ENCODE results near the gene MCCC2. TPM values are rescaled to one million over a fixed set of nuclear protein-coding genes. Genes with fewer than 3 reads are reported as not detected.
"Not testable (repeated sequence)": the region's sequence is repeated elsewhere in the genome, so short reads cannot be mapped to it uniquely, and the experiment has no call there.

Gene MCCC2
- total RNA-seq, 2 donors from 2014 or later = 42.4 to 48.4 TPM

- H3K27me3 ChIP-seq (ENCODE audit: control insufficient read depth, insufficient read depth, low read length, poor library complexity, severe bottlenecking) = no peaks in the 10 kb centered on the region
- peaks cover 52% of the 10 kb centered on the region for H3K36me3 Mint-ChIP-seq (ENCODE audit: low read depth)
- H3K36me3 ChIP-seq (ENCODE audit: control insufficient read depth, insufficient read depth, low read length) = peaks cover 81% of the 10 kb centered on the region
- H3K4me3 Mint-ChIP-seq = no peak overlapping the region
- no peaks in the 10 kb centered on the region for H3K4me1 Mint-ChIP-seq
- no peaks in the 10 kb centered on the region for H3K27me3 Mint-ChIP-seq (ENCODE audit: insufficient read depth)
- no peaks in the 10 kb centered on the region for H3K9me3 ChIP-seq (ENCODE audit: control insufficient read depth, low read length)
- WGBS, 2 experiments (ENCODE audit: insufficient coverage in 1 of 2, insufficient read length in 1 of 2) = 94 to 97% methylated on average over 3 to 4 of the region's 4 CpGs
- no peaks in the 10 kb centered on the region for H3K4me1 ChIP-seq (ENCODE audit: control insufficient read depth, insufficient read depth, low read length)
- H3K4me3 ChIP-seq (ENCODE audit: low read length) = no peak overlapping the region
- H3K9ac ChIP-seq (ENCODE audit: extremely low read depth, low read length, poor library complexity, severe bottlenecking) = no peak overlapping the region
- H3K9me3 Mint-ChIP-seq = no peaks in the 10 kb centered on the region
- TF ChIP-seq CTCF (conservative IDR thresholded peaks at IDR 0.05) = no peak
- H3K27ac Mint-ChIP-seq = no peak overlapping the region
- no peak overlapping the region for H3K27ac ChIP-seq (ENCODE audit: low read depth, low read length)
- no peak for DNase-seq
Measured at GRCh38 chr5:71563161-71563560, 24.0 kb upstream of the MCCC2 start.

GRCh38 chr5:71564895-71565294, 22.2 kb upstream of the MCCC2 start:
- Mint-ChIP-seq H3K9me3 (no peaks in the 10 kb centered on the region), H3K4me3 (no peak overlapping the region), H3K27ac (no peak overlapping the region), H3K27me3 (ENCODE audit: insufficient read depth) (no peaks in the 10 kb centered on the region), H3K36me3 (ENCODE audit: low read depth) (peaks cover 58% of the 10 kb centered on the region), H3K4me1 (no peaks in the 10 kb centered on the region)
- peaks cover 76% of the 10 kb centered on the region for H3K36me3 ChIP-seq (ENCODE audit: control insufficient read depth, insufficient read depth, low read length)
- no peaks in the 10 kb centered on the region for H3K27me3 ChIP-seq (ENCODE audit: control insufficient read depth, insufficient read depth, low read length, poor library complexity, severe bottlenecking)
- no peak overlapping the region for H3K27ac ChIP-seq (ENCODE audit: low read depth, low read length)
- no peak for DNase-seq
- H3K9ac ChIP-seq (ENCODE audit: extremely low read depth, low read length, poor library complexity, severe bottlenecking) = no peak overlapping the region
- no peak overlapping the region for H3K4me3 ChIP-seq (ENCODE audit: low read length)
- no peaks in the 10 kb centered on the region for H3K4me1 ChIP-seq (ENCODE audit: control insufficient read depth, insufficient read depth, low read length)
- no peak for TF ChIP-seq CTCF (conservative IDR thresholded peaks at IDR 0.05)
- no peaks in the 10 kb centered on the region for H3K9me3 ChIP-seq (ENCODE audit: control insufficient read depth, low read length)

- Mint-ChIP-seq H3K9me3 (peaks cover 10% of the 10 kb centered on the region), H3K36me3 (ENCODE audit: low read depth) (peaks cover 36% of the 10 kb centered on the region), H3K27ac (no peak overlapping the region), H3K27me3 (ENCODE audit: insufficient read depth) (no peaks in the 10 kb centered on the region), H3K4me3 (no peak overlapping the region), H3K4me1 (no peaks in the 10 kb centered on the region)
- H3K36me3 ChIP-seq (ENCODE audit: control insufficient read depth, insufficient read depth, low read length) = peaks cover 34% of the 10 kb centered on the region
- H3K27ac ChIP-seq (ENCODE audit: low read depth, low read length) = no peak overlapping the region
- 90 to 100% methylated on average over 1 to 5 of the region's 5 CpGs for WGBS, 2 experiments (ENCODE audit: insufficient coverage in 1 of 2, insufficient read length in 1 of 2)
- DNase-seq = no peak
- no peaks in the 10 kb centered on the region for H3K27me3 ChIP-seq (ENCODE audit: control insufficient read depth, insufficient read depth, low read length, poor library complexity, severe bottlenecking)
- no peaks in the 10 kb centered on the region for H3K4me1 ChIP-seq (ENCODE audit: control insufficient read depth, insufficient read depth, low read length)
- peaks cover 5% of the 10 kb centered on the region for H3K9me3 ChIP-seq (ENCODE audit: control insufficient read depth, low read length)
- H3K9ac ChIP-seq (ENCODE audit: extremely low read depth, low read length, poor library complexity, severe bottlenecking) = no peak overlapping the region
- no peak for TF ChIP-seq CTCF (conservative IDR thresholded peaks at IDR 0.05)
- no peak overlapping the region for H3K4me3 ChIP-seq (ENCODE audit: low read length)
Measured at GRCh38 chr5:71569748-71570509, 17.2 kb upstream of the MCCC2 start.

- H3K4me3 Mint-ChIP-seq; H3K27ac ChIP-seq (ENCODE audit: low read depth, low read length); H3K27ac Mint-ChIP-seq; H3K9me3 ChIP-seq (ENCODE audit: control insufficient read depth, low read length); H3K4me1 ChIP-seq (ENCODE audit: control insufficient read depth, insufficient read depth, low read length); DNase-seq; H3K27me3 Mint-ChIP-seq (ENCODE audit: insufficient read depth); H3K27me3 ChIP-seq (ENCODE audit: control insufficient read depth, insufficient read depth, low read length, poor library complexity, severe bottlenecking); H3K4me3 ChIP-seq (ENCODE audit: low read length); H3K4me1 Mint-ChIP-seq; H3K9ac ChIP-seq (ENCODE audit: extremely low read depth, low read length, poor library complexity, severe bottlenecking): not testable (repeated sequence)
- Mint-ChIP-seq H3K9me3 (peaks cover 13% of the 10 kb centered on the region), H3K36me3 (ENCODE audit: low read depth) (peaks cover 26% of the 10 kb centered on the region)
- WGBS, 2 experiments (ENCODE audit: insufficient coverage in 1 of 2, insufficient read length in 1 of 2) = 92 to 97% methylated on average over 4 to 7 of the region's 7 CpGs
- H3K36me3 ChIP-seq (ENCODE audit: control insufficient read depth, insufficient read depth, low read length) = peaks cover 16% of the 10 kb centered on the region
Measured at GRCh38 chr5:71571811-71572210, 15.3 kb upstream of the MCCC2 start.

All from endodermal cell (in vitro differentiated cells).